ENCODE data around the gene PPP1R37.

- TF ChIP-seq CTCF (IDR thresholded peaks at IDR 0.05; ENCODE audit: low read depth, low read length, missing input control), result no peak
- TF ChIP-seq MAX (IDR thresholded peaks at IDR 0.05), result no peak
Observed at GRCh38 chr19:45094707-45095106, 1.7 kb downstream of the PPP1R37 start.
